ENCODE results near the gene PCCA. TPM values are rescaled to one million over a fixed set of nuclear protein-coding genes. Genes with fewer than 3 reads are reported as not detected.
"Not testable (repeated sequence)": the region's sequence is repeated elsewhere in the genome, so short reads cannot be mapped to it uniquely, and the experiment has no call there.

PCCA gene
- total RNA-seq, 4 donors from 2014 or later: 34.6 to 58.4 (median 40.1) TPM

GRCh38 chr13:100090861-100091260, 2.0 kb downstream of the PCCA start:
- H3K9me3 ChIP-seq: no peaks in the 10 kb centered on the region
- H3K36me3 ChIP-seq: no peaks in the 10 kb centered on the region
- no peak overlapping the region for H3K27ac ChIP-seq
- 100% methylated on average over 1 of the region's 1 CpG for WGBS, 2 donors (ENCODE audit: low coverage in 1 of 2)
- H3K4me1 ChIP-seq: peaks cover 4 to 42% (median 14%) of the 10 kb centered on the region in 3 donors
- H3K27me3 ChIP-seq: no peaks in the 10 kb centered on the region
- ATAC-seq: no peak
- H3K4me3 ChIP-seq: no peak overlapping the region
- TF ChIP-seq EP300 (IDR thresholded peaks at IDR 0.05) (no peak), POLR2A (IDR thresholded peaks at IDR 0.05) (no peak), POLR2AphosphoS5 (IDR thresholded peaks at IDR 0.05) (no peak), CTCF (IDR thresholded peaks at IDR 0.05) (no peak)

GRCh38 chr13:100091391-100091790, 2.5 kb downstream of the PCCA start:
- 72 to 92% methylated on average over 2 of the region's 2 CpGs for WGBS, 2 donors (ENCODE audit: low coverage in 1 of 2)
- Histone ChIP-seq H3K36me3 (no peaks in the 10 kb centered on the region), H3K27ac (no peak overlapping the region), H3K4me3 (no peak overlapping the region), H3K27me3 (no peaks in the 10 kb centered on the region), H3K4me1 (peaks cover 4 to 42% (median 14%) of the 10 kb centered on the region in 3 donors), H3K9me3 (no peaks in the 10 kb centered on the region)
- no peak for TF ChIP-seq POLR2A (IDR thresholded peaks at IDR 0.05)
- no peak for TF ChIP-seq POLR2AphosphoS5 (IDR thresholded peaks at IDR 0.05)
- TF ChIP-seq EP300 (IDR thresholded peaks at IDR 0.05): no peak
- no peak for TF ChIP-seq CTCF (IDR thresholded peaks at IDR 0.05)
- ATAC-seq: no peak

- H3K27ac ChIP-seq, H3K9me3 ChIP-seq, H3K4me3 ChIP-seq, H3K27me3 ChIP-seq, ATAC-seq, H3K36me3 ChIP-seq: not testable (repeated sequence)
- peaks cover 4 to 38% (median 14%) of the 10 kb centered on the region in 3 donors for H3K4me1 ChIP-seq
- 81 to 100% methylated on average over 2 of the region's 2 CpGs for WGBS, 2 donors (ENCODE audit: low coverage in 1 of 2)
Observed at GRCh38 chr13:100092273-100092672, 3.4 kb downstream of the PCCA start.

GRCh38 chr13:100095498-100095897, 6.6 kb downstream of the PCCA start:
- Histone ChIP-seq H3K4me3 (no peak overlapping the region), H3K9me3 (no peaks in the 10 kb centered on the region), H3K36me3 (no peaks in the 10 kb centered on the region), H3K27ac (no peak overlapping the region), H3K4me1 (peaks cover 0 to 37% (median 13%) of the 10 kb centered on the region in 3 donors), H3K27me3 (no peaks in the 10 kb centered on the region)
- ATAC-seq: no peak
- WGBS, 2 donors (ENCODE audit: low coverage in 1 of 2): 90 to 92% methylated on average over 4 of the region's 4 CpGs
- TF ChIP-seq POLR2A (IDR thresholded peaks at IDR 0.05): no peak
- no peak for TF ChIP-seq EP300 (IDR thresholded peaks at IDR 0.05)
- TF ChIP-seq CTCF (IDR thresholded peaks at IDR 0.05): no peak
- no peak for TF ChIP-seq POLR2AphosphoS5 (IDR thresholded peaks at IDR 0.05)

- 82 to 97% methylated on average over 3 to 7 of the region's 7 CpGs for WGBS, 2 donors (ENCODE audit: low coverage in 1 of 2)
- H3K4me3 ChIP-seq: no peak overlapping the region
Observed at GRCh38 chr13:100096526-100096925, 7.6 kb downstream of the PCCA start.

More at GRCh38 chr13:100096526-100096925, 7.6 kb downstream of the PCCA start:
- no peak for ATAC-seq
- TF ChIP-seq POLR2AphosphoS5 (IDR thresholded peaks at IDR 0.05) (no peak), POLR2A (IDR thresholded peaks at IDR 0.05) (no peak), EP300 (IDR thresholded peaks at IDR 0.05) (no peak), CTCF (IDR thresholded peaks at IDR 0.05) (no peak)
- Histone ChIP-seq H3K4me1 (peaks cover 0 to 37% (median 13%) of the 10 kb centered on the region in 3 donors), H3K36me3 (no peaks in the 10 kb centered on the region), H3K27ac (no peak overlapping the region), H3K9me3 (no peaks in the 10 kb centered on the region), H3K27me3 (no peaks in the 10 kb centered on the region)
